IPS-15b (cell line): ENCODE measurements around the gene PYY.
"Not testable (repeated sequence)": the region's sequence is repeated elsewhere in the genome, so short reads cannot be mapped to it uniquely, and the experiment has no call there.

Experiments
- H3K27me3 ChIP-seq: one replicate; pipeline ENCODE4 v1.6.1; 2013; ENCODE audit warnings: low read length; ENCODE audit not compliant: control insufficient read depth, insufficient read depth
- H3K36me3 ChIP-seq: one replicate; pipeline ENCODE4 v1.6.1; 2013; ENCODE audit warnings: low read length; ENCODE audit not compliant: control insufficient read depth, insufficient read depth
- H3K4me1 ChIP-seq: one replicate; pipeline ENCODE4 v1.6.1; 2013; ENCODE audit warnings: mild to moderate bottlenecking, low read length; ENCODE audit not compliant: control insufficient read depth, insufficient read depth
- H3K4me3 ChIP-seq: one replicate; pipeline ENCODE4 v1.5.1; 2013; ENCODE audit warnings: low read depth, low read length
- H3K9ac ChIP-seq: one replicate; pipeline ENCODE4 v1.6.1; 2013; ENCODE audit warnings: low read depth, mild to moderate bottlenecking, low read length
- H3K9me3 ChIP-seq: one replicate; pipeline ENCODE4 v1.6.1; 2013; ENCODE audit warnings: mild to moderate bottlenecking, low read length; ENCODE audit not compliant: control insufficient read depth, insufficient read depth

Gene PYY

DNA sequence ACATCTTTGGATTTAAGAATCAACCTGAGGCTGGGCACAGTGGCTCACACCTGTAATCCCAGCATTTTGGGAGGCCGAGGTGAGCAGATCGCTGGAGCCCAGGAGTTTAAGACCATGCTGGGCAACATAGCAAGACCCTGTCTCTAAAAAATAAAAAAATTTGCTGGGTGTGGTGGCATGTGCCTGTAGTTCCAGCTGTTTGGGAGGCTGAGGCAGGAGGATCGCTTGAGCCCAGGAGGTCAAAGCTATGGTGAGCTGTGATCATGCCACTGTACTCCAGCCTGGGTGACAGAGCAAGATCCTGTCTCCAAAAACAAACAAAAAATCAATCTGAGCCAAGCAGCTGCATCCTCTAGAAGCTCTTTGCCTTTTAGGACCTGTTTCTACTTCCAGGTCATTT, 14.3 kb downstream of the PYY start:
- H3K27me3 ChIP-seq: peaks cover 38% of the 10 kb centered on the region
- H3K36me3 ChIP-seq, H3K4me1 ChIP-seq, H3K9ac ChIP-seq, H3K4me3 ChIP-seq, H3K9me3 ChIP-seq: not testable (repeated sequence)

- Histone ChIP-seq H3K9me3 (no peaks in the 10 kb centered on the region), H3K4me1 (peaks cover 6% of the 10 kb centered on the region), H3K27me3 (peaks cover 38% of the 10 kb centered on the region), H3K9ac (no peak overlapping the region), H3K4me3 (no peak overlapping the region), H3K36me3 (no peaks in the 10 kb centered on the region)
These were observed 14.9 kb downstream of the PYY start for GRCh38 chr17:43938838-43939182.

GRCh38 chr17:43936434-43936833, 17.3 kb downstream of the PYY start:
- Histone ChIP-seq H3K9ac (no peak overlapping the region), H3K27me3 (peaks cover 38% of the 10 kb centered on the region), H3K4me3 (no peak overlapping the region), H3K4me1 (peaks cover 2% of the 10 kb centered on the region), H3K36me3 (no peaks in the 10 kb centered on the region), H3K9me3 (no peaks in the 10 kb centered on the region)

DNA sequence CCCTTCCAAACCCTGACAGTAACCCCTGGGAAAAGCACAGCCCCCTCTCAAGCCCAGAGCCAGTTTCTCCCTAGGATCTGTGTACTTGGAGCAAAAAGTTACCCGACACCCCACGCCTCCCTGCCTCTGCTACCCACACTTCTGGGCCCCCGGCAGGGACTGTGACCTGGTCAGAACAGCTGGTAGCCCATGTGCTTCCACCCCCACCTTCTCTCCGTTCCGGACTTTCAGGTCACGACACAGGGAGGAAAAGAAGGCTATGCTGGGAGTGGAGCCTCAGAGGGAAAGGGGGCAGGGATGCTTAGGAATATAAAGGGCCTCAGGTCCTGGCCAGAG, 17.8 kb downstream of the PYY start:
- Histone ChIP-seq H3K36me3 (no peaks in the 10 kb centered on the region), H3K4me3 (no peak overlapping the region)

DNA sequence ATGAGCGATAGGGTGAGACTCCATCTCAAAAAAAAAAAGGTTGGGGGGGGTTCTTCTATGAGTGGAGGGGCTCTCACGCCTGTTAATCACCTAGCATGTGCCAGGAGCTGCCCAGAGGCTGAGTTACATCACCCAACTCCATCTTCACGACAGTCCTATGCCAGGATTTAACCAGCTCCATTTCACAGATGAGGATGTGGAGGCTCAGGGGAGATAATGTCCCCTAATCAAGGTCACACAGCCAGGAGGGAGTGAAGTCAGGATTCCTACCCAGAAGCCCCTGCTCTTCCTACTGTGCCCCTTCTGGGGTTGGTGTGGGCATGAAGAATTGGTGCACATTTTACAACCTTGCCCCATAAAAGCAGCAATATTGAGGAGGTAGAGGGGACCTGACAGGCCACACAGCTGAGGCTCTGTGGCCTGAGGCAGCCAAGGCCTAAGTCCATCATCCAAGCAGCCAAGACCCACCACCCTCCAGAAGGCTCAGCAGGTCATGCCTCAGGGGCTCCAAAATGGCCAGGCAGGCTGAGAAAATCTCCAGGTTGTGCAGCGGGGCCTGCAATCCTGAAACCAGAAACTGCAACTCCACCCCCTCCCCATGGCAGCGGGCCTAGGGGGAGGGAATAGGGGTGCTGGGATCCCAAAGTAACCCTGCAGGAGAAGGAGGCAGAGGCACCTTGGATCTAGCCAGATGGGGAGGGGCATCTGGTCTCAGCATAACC, 18.4 kb downstream of the PYY start:
- Histone ChIP-seq H3K27me3 (peaks cover 38% of the 10 kb centered on the region), H3K9ac (no peak overlapping the region), H3K9me3 (no peaks in the 10 kb centered on the region)

More for the DNA sequence above, 17.8 kb downstream of the PYY start:
- Histone ChIP-seq H3K4me1 (peaks cover 2% of the 10 kb centered on the region), H3K27me3 (peaks cover 38% of the 10 kb centered on the region), H3K9ac (no peak overlapping the region), H3K9me3 (no peaks in the 10 kb centered on the region)

GRCh38 chr17:43932923-43933322, 20.8 kb downstream of the PYY start:
- peaks cover 29% of the 10 kb centered on the region for H3K27me3 ChIP-seq
- H3K36me3 ChIP-seq: no peaks in the 10 kb centered on the region
- H3K9me3 ChIP-seq: no peaks in the 10 kb centered on the region
- peaks cover 2% of the 10 kb centered on the region for H3K4me1 ChIP-seq
- H3K9ac ChIP-seq: no peak overlapping the region
- H3K4me3 ChIP-seq: no peak overlapping the region

More for the DNA sequence above, 18.4 kb downstream of the PYY start:
- Histone ChIP-seq H3K36me3 (no peaks in the 10 kb centered on the region), H3K4me3 (no peak overlapping the region), H3K4me1 (peaks cover 2% of the 10 kb centered on the region)

DNA sequence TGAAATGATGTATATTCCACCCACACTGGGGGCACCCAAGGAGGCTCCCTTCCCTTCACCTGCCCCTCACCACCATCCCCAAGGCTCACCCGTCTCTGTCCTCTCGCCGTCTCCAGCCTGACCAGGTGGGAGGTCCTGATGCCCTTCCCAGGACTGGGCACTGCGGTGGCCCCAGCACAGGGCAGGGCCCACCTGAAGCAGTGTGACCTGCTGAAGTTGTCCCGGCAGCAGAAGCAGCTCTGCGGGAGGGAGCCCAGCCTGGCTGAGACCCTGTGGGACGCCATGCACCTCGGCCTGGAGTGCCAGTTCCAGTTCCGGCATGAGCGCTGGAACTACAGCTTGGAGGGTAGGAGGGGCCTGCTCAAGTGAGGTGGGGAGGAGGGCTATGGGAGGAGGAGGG, 21.4 kb downstream of the PYY start:
- Histone ChIP-seq H3K9me3 (no peaks in the 10 kb centered on the region), H3K4me1 (peaks cover 2% of the 10 kb centered on the region), H3K4me3 (no peak overlapping the region), H3K36me3 (no peaks in the 10 kb centered on the region), H3K27me3 (peaks cover 29% of the 10 kb centered on the region), H3K9ac (no peak overlapping the region)

- peaks cover 2% of the 10 kb centered on the region for H3K4me1 ChIP-seq
These were observed 22.6 kb downstream of the PYY start for GRCh38 chr17:43931062-43931571.

GRCh38 chr17:43928609-43929008, 25.1 kb downstream of the PYY start:
- Histone ChIP-seq H3K9me3 (no peaks in the 10 kb centered on the region), H3K27me3 (peaks cover 46% of the 10 kb centered on the region), H3K36me3 (no peaks in the 10 kb centered on the region), H3K9ac (no peak overlapping the region), H3K4me1 (no peaks in the 10 kb centered on the region), H3K4me3 (no peak overlapping the region)

More at GRCh38 chr17:43931062-43931571, 22.6 kb downstream of the PYY start:
- Histone ChIP-seq H3K36me3 (no peaks in the 10 kb centered on the region), H3K27me3 (peaks cover 31% of the 10 kb centered on the region), H3K9me3 (no peaks in the 10 kb centered on the region), H3K9ac (no peak overlapping the region), H3K4me3 (no peak overlapping the region)

DNA sequence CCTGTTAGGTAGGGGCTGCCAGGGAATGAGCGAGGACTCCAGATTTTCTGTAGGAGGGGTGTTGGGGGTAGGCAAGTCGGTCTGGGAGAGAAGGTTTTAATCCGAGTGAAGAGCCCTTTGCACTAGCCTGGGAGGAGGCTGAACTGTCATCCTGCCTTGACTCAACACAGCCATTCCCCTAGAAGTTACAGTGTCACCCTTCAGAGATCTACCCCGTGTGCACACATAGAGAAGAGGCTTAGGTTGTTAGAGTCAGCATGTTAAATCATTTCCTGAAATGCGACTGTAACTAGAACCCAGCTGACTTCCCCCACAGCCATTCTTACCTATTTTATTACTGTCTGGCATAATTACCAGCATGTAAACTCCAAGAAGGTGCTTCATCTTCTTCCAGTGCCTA, 25.8 kb downstream of the PYY start:
- H3K4me1 ChIP-seq, H3K9ac ChIP-seq, H3K9me3 ChIP-seq, H3K36me3 ChIP-seq: not testable (repeated sequence)
- Histone ChIP-seq H3K27me3 (peaks cover 51% of the 10 kb centered on the region), H3K4me3 (peak overlapping the region; percentile 19)

DNA sequence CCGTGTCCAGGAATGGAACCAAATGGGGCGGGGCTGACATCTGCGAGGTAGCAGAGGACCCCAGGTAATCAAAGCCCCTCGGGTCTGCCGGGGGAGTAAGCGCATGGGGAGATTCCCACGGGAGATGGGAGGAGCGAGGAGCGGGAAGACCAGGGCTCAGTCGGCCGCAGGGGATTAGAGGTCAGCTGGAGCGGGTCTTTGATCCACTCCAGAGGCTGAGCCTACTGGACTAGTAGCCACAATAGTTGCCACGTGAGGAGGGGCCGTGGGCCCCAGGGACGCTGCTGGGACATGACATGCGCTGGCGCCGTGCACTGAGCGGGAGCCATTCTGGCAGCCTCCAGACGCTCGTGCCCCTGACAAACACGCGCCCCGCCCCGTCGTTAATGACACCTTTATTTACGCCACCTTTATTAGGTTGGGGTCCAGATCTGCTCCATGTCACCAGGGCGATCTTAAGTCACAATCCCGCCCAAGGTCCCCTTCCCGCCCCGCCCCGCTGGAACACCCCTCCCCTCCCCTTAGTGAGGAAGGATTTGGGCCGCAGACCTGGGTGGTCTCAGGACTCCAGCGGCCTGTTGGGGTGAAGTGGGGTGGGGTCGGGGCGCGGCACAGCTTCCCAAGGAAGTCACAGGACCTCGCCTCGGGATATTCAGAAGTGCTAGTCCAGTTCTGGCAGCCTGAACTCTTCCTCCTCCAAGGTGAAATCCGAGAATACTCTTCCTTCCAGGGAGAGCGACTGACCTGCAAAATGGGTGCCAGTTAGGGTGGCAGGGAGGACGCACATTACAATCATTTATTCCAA, 26.5 kb downstream of the PYY start:
- Histone ChIP-seq H3K4me1 (no peaks in the 10 kb centered on the region), H3K36me3 (no peaks in the 10 kb centered on the region), H3K4me3 (peak overlapping the region; percentile 65), H3K9ac (no peak overlapping the region), H3K9me3 (no peaks in the 10 kb centered on the region), H3K27me3 (peaks cover 52% of the 10 kb centered on the region)

DNA sequence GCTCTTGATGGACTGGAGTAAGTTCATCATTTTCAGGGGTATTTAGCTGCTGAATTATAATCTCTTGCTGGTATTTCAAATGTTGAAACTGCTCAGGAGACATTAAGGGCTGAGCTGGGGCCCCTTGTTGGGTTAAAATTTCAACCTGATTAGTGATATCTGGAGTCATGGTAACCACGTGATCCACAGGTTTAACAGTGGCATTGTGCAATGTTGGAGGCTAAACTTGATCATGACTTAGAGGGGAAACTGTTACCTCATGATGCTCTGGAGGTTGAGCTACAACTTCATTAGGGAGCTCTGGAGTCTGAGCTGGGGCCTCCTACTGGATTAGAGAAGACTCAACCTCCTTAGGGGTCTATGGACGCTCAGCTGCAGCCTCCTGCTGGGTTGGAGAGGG, 29.2 kb downstream of the PYY start:
- H3K36me3 ChIP-seq: no peaks in the 10 kb centered on the region
- H3K4me3 ChIP-seq: no peak overlapping the region
- H3K4me1 ChIP-seq: no peaks in the 10 kb centered on the region
- no peak overlapping the region for H3K9ac ChIP-seq
- peaks cover 50% of the 10 kb centered on the region for H3K27me3 ChIP-seq
- H3K9me3 ChIP-seq: no peaks in the 10 kb centered on the region
